Activated B cell treated with CpG ODN at 0.5 μM for 24 hours (primary cell): Measurements from ENCODE around the gene DYNLT2B. TPM values are rescaled to one million over a fixed set of nuclear protein-coding genes. Genes with fewer than 3 reads are reported as not detected.

Source experiments
- ATAC-seq: fragments of 200-7000 bp; cut with Tn5 transposase; one replicate; pipeline ENCODE4 v1.10.0; 2021; ENCODE audit warnings: low read depth, mild to moderate bottlenecking, moderate library complexity
- CTCF ChIA-PET: fragments of 350-600 bp; sonication (Branson Sonifier 250); formaldehyde crosslinking; loops from one replicate; lab custom pipeline; 2021; ENCODE audit warnings: antibody characterized with exemption; lab: Charles Lee
- POLR2A ChIA-PET: fragments of 350-600 bp; sonication (Branson Sonifier 250); formaldehyde crosslinking; loops from one replicate; lab custom pipeline; 2021; ENCODE audit warnings: antibody characterized with exemption; lab: Charles Lee
- DNase-seq: peaks from one replicate; pipeline ENCODE4 v3.0.0; 2022
- H3K27ac Mint-ChIP-seq: one replicate; pipeline ENCODE4 v1.8.0; 2020; ENCODE audit warnings: mixed read lengths
- H3K27me3 Mint-ChIP-seq: one replicate; pipeline ENCODE4 v1.8.0; 2021; ENCODE audit warnings: mixed read lengths
- H3K36me3 Mint-ChIP-seq: one replicate; pipeline ENCODE4 v1.8.0; 2021; ENCODE audit warnings: low read depth, mixed read lengths
- H3K4me1 Mint-ChIP-seq: one replicate; pipeline ENCODE4 v1.8.0; 2021; ENCODE audit warnings: mixed read lengths
- H3K4me3 Mint-ChIP-seq: one replicate; pipeline ENCODE4 v1.8.0; 2020; ENCODE audit warnings: mild to moderate bottlenecking, mixed read lengths
- H3K9me3 Mint-ChIP-seq: one replicate; pipeline ENCODE4 v1.8.0; 2020; ENCODE audit warnings: mixed read lengths
- CTCF ChIP-seq: fragments of 200-600 bp; IDR thresholded peaks from one replicate; pipeline ENCODE4 v1.8.0; 2022; ENCODE audit warnings: antibody characterized with exemption, mild to moderate bottlenecking
- intact Hi-C: fragments of 100-400 bp; cut with micrococcal nuclease; formaldehyde crosslinking; loops from one replicate; pipeline ENCODE4 v1.15.1; 2024
- total RNA-seq: library from RNA; stranded (reverse); gene quantifications from 2 replicates; pipeline ENCODE4 v1.2.3, GENCODE V29; 2022

DYNLT2B gene
- total RNA-seq, 1 donor from 2014 or later, result 5.2 TPM

GRCh38 chr3:196260784-196261183, 57.3 kb downstream of the DYNLT2B start:
- H3K4me1 Mint-ChIP-seq, result no peaks in the 10 kb centered on the region
- H3K4me3 Mint-ChIP-seq, result no peak overlapping the region
- H3K27ac Mint-ChIP-seq, result no peak overlapping the region
- H3K27me3 Mint-ChIP-seq, result no peaks in the 10 kb centered on the region
- peaks cover 3% of the 10 kb centered on the region for H3K9me3 Mint-ChIP-seq
- intact Hi-C loops, result no loop called here
- DNase-seq (no peak), ATAC-seq (no peak)
- POLR2A ChIA-PET, result no interaction called here
- TF ChIP-seq CTCF, result no peak
- CTCF ChIA-PET, result no interaction called here
- peaks cover 46% of the 10 kb centered on the region for H3K36me3 Mint-ChIP-seq

GRCh38 chr3:196255776-196256175, 62.3 kb downstream of the DYNLT2B start:
- H3K4me1 Mint-ChIP-seq, result peaks cover 8% of the 10 kb centered on the region
- TF ChIP-seq CTCF, result no peak
- no peaks in the 10 kb centered on the region for H3K27me3 Mint-ChIP-seq
- CTCF ChIA-PET, result no interaction called here
- H3K4me3 Mint-ChIP-seq, result no peak overlapping the region
- peaks cover 40% of the 10 kb centered on the region for H3K36me3 Mint-ChIP-seq
- no peak overlapping the region for H3K27ac Mint-ChIP-seq
- intact Hi-C loops, result loop anchor here (2.0 kb wide), 1 partner anchor 313 kb away; the partner anchor contains the start of genes FBXO45 and WDR53
- POLR2A ChIA-PET, result interaction anchor here (0.6 kb wide), 1 partner anchor 361 kb away, joined by 4 read pairs; no protein-coding TSS in a partner anchor
- peaks cover under 1% of the 10 kb centered on the region for H3K9me3 Mint-ChIP-seq
- no peak for ATAC-seq
- DNase-seq, result no peak

GRCh38 chr3:196254376-196255283, 63.4 kb downstream of the DYNLT2B start:
- CTCF ChIA-PET, result interaction anchor here (1.3 kb wide), 2 partner anchors 181 to 268 kb away, joined by 3 to 8 read pairs; no protein-coding TSS in a partner anchor
- Mint-ChIP-seq H3K36me3 (peaks cover 33% of the 10 kb centered on the region), H3K4me1 (peaks cover 8% of the 10 kb centered on the region), H3K4me3 (no peak overlapping the region), H3K27ac (no peak overlapping the region), H3K9me3 (no peaks in the 10 kb centered on the region), H3K27me3 (no peaks in the 10 kb centered on the region)
- DNase-seq (no peak), ATAC-seq (no peak)
- POLR2A ChIA-PET, result interaction anchor here (0.6 to 1.0 kb wide), 3 partner anchors 63 to 390 kb away, joined by 3 to 4 read pairs (median 3); partner anchors contain the start of genes DYNLT2B, FBXO45 and WDR53
- intact Hi-C loops, result loop anchor here (2.0 to 5.0 kb wide), 3 partner anchors 314 to 713 kb away; partner anchors contain the start of genes FBXO45, PIGZ and WDR53
- TF ChIP-seq CTCF, result no peak

- TF ChIP-seq CTCF, result no peak
- H3K36me3 Mint-ChIP-seq, result peaks cover 40% of the 10 kb centered on the region
- CTCF ChIA-PET, result interaction anchor here (1.5 kb wide), 1 partner anchor 102 kb away, joined by 4 read pairs; no protein-coding TSS in a partner anchor
- H3K4me1 Mint-ChIP-seq, result peaks cover 8% of the 10 kb centered on the region
- POLR2A ChIA-PET, result no interaction called here
- no peaks in the 10 kb centered on the region for H3K27me3 Mint-ChIP-seq
- no peak for DNase-seq
- H3K4me3 Mint-ChIP-seq, result no peak overlapping the region
- intact Hi-C loops, result loop anchor here (5.0 kb wide), 2 partner anchors 435 to 715 kb away; partner anchors contain the start of gene PIGZ
- H3K27ac Mint-ChIP-seq, result no peak overlapping the region
- H3K9me3 Mint-ChIP-seq, result no peaks in the 10 kb centered on the region
- ATAC-seq, result peak; percentile 70
Observed at GRCh38 chr3:196251918-196252317, 66.1 kb downstream of the DYNLT2B start.
